Mesendoderm (in vitro differentiated cells): ENCODE measurements around the gene IGSF23.
"Not testable (repeated sequence)": the region's sequence is repeated elsewhere in the genome, so short reads cannot be mapped to it uniquely, and the experiment has no call there.

Experiments
- DNase-seq: peaks from one replicate; pipeline ENCODE4 v3.0.0; 2013
- H2AK5ac ChIP-seq: 2 replicates; pipeline ENCODE4 v1.6.1; 2013; ENCODE audit warnings: low read length, inconsistent platforms
- H2BK120ac ChIP-seq: 2 replicates; pipeline ENCODE4 v1.6.1; 2013; ENCODE audit warnings: low read depth, mild to moderate bottlenecking, low read length, moderate library complexity, mixed read lengths
- H2BK15ac ChIP-seq: replicated peaks from 2 replicates; pipeline ENCODE4 v1.6.1; 2013; ENCODE audit warnings: low read depth, mild to moderate bottlenecking, moderate library complexity
- H2BK5ac ChIP-seq: 2 replicates; pipeline ENCODE4 v1.6.1; 2013; ENCODE audit warnings: low read length, inconsistent platforms
- H3K18ac ChIP-seq: 2 replicates; pipeline ENCODE4 v1.6.1; 2013; ENCODE audit warnings: mild to moderate bottlenecking, low read length, mixed read lengths
- H3K23ac ChIP-seq: one replicate; pipeline ENCODE4 v1.6.1; 2013; ENCODE audit warnings: low read length
- H3K27ac ChIP-seq: 2 replicates; pipeline ENCODE4 v1.5.1; 2013; ENCODE audit warnings: low read depth, mild to moderate bottlenecking, inconsistent platforms, low read length, moderate library complexity
- H3K27me3 ChIP-seq: 2 replicates; pipeline ENCODE4 v1.6.1; 2013; ENCODE audit warnings: low read length, control low read depth, mild to moderate bottlenecking, inconsistent platforms; ENCODE audit not compliant: insufficient read depth, poor library complexity
- H3K36me3 ChIP-seq: 2 replicates; pipeline ENCODE4 v1.6.1; 2013; ENCODE audit warnings: low read length, inconsistent platforms; ENCODE audit not compliant: control insufficient read depth, insufficient read depth
- H3K4ac ChIP-seq: one replicate; pipeline ENCODE4 v1.6.1; 2013; ENCODE audit warnings: low read depth, mild to moderate bottlenecking, low read length, moderate library complexity
- H3K4me1 ChIP-seq: 2 replicates; pipeline ENCODE4 v1.6.1; 2013; ENCODE audit warnings: low read depth, low read length, inconsistent platforms; ENCODE audit not compliant: control insufficient read depth
- H3K4me2 ChIP-seq: 2 replicates; pipeline ENCODE4 v1.6.1; 2013; ENCODE audit warnings: low read length
- H3K4me3 ChIP-seq: 2 replicates; pipeline ENCODE4 v1.5.1; 2013; ENCODE audit warnings: mild to moderate bottlenecking, low read length
- H3K56ac ChIP-seq: one replicate; pipeline ENCODE4 v1.6.1; 2013; ENCODE audit warnings: low read length
- H3K79me1 ChIP-seq: 2 replicates; pipeline ENCODE4 v1.6.1; 2013; ENCODE audit warnings: low read length, inconsistent platforms
- H3K79me2 ChIP-seq: 2 replicates; pipeline ENCODE4 v1.6.1; 2013; ENCODE audit warnings: mild to moderate bottlenecking, low read length; ENCODE audit not compliant: control insufficient read depth, insufficient read depth
- H3K9ac ChIP-seq: 2 replicates; pipeline ENCODE4 v1.6.1; 2013; ENCODE audit warnings: low read length, inconsistent platforms
- H4K5ac ChIP-seq: one replicate; pipeline ENCODE4 v1.6.1; 2013; ENCODE audit warnings: low read length
- H4K8ac ChIP-seq: one replicate; pipeline ENCODE4 v1.6.1; 2013; ENCODE audit warnings: low read depth, mild to moderate bottlenecking, control low read depth, low read length, moderate library complexity
- WGBS: extraction: QIAGEN DNeasy Blood & Tissue Kit; methylation state at CpG from one replicate; pipeline ENCODE4 v1.1.7; 2013; ENCODE audit warnings: low lambda C conversion rate, missing lambda C conversion rate; ENCODE audit not compliant: insufficient coverage; ENCODE audit errors: extremely low coverage; 5-methylcytosine and 5-hydroxymethylcytosine counted together

The IGSF23 gene

DNA sequence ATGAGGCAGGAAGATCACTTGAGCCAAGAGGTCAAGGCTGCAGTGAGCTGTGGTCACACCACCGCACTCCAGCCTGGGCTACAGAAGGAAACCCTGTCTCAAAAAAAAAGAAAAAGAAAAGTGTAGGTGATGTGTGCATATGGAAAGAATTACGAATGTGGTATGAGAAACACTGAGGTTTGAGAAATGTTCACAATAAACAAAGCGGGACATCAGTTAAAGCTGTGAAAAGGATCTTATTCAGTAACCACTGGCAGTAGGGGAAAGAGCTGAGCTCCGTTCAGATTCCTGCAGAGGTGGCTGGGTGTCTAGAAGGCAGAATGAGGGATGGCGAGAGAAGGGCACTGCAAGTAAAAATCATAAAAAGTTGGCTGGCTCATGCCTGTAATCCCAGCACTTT, 4.1 kb upstream of the IGSF23 start:
- Histone ChIP-seq H3K18ac (no peak overlapping the region), H4K5ac (no peak overlapping the region), H3K4me2 (no peak overlapping the region), H3K4ac (no peak overlapping the region), H3K23ac (no peak overlapping the region), H2BK5ac (no peak overlapping the region), H3K9ac (no peak overlapping the region), H3K27me3 (no peaks in the 10 kb centered on the region), H3K4me1 (no peaks in the 10 kb centered on the region), H2BK15ac (no peak overlapping the region), H3K27ac (no peak overlapping the region), H3K4me3 (no peak overlapping the region), H4K8ac (no peak overlapping the region), H2AK5ac (no peak overlapping the region), H3K79me1 (no peaks in the 10 kb centered on the region), H3K56ac (no peak overlapping the region), H3K36me3 (no peaks in the 10 kb centered on the region), H2BK120ac (no peak overlapping the region), H3K79me2 (no peaks in the 10 kb centered on the region)
- no peak for DNase-seq
- no CpG with 5 or more reads among the region's 5 CpGs for WGBS

DNA sequence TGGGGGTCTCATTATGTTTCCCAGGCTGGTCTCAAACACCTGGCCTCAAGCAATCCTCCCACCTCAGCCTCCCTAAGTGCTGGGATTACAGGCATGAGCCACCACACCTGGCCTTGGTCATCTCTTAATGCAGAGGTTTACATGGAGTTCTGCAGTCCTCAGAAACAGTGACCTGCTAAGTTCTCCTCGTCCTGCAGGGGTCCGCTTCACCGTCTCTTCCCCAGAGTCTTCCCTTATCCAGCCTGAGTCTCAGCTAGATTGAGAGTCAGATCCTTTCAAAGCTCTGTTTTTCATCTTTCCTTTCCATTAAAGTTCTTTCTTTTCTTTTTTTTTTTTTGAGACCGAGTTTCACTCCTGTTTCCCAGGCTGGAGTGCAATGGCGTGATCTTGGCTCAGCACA, 2.9 kb upstream of the IGSF23 start:
- not testable (repeated sequence) for H3K23ac ChIP-seq, H2BK5ac ChIP-seq, H3K79me1 ChIP-seq, H3K4ac ChIP-seq, H3K56ac ChIP-seq, H3K9ac ChIP-seq, H4K8ac ChIP-seq, H2AK5ac ChIP-seq, H4K5ac ChIP-seq, H3K18ac ChIP-seq, H3K27ac ChIP-seq, H3K4me3 ChIP-seq, H3K79me2 ChIP-seq, H3K4me2 ChIP-seq, H3K4me1 ChIP-seq, H3K36me3 ChIP-seq, H2BK15ac ChIP-seq, H3K27me3 ChIP-seq, H2BK120ac ChIP-seq
- DNase-seq: peak; percentile 65
- no CpG with 5 or more reads among the region's 5 CpGs for WGBS

DNA sequence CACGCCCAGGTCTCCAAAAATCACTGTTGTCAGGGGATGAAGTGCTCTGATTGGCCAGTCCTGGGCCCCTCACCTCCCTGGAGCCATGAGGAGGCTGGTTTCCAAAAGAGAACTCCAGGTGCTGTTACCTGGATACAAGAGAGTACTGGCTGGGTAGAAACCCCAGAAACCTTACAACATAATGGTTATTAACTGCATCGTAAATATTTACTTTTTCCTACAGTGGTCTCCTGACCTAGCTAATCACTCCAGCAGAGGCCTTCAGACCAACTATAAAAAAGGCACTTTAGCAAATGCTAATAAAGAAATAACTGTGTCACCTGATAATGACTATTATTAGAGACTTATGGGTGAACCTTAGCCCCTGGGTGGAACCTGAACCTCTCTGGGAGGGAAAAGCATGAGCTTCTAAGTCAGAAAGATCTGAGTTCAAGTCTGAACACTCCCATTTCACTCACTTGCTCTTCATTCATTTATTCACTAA, 1.5 kb upstream of the IGSF23 start:
- H3K27ac ChIP-seq: no peak overlapping the region

DNA sequence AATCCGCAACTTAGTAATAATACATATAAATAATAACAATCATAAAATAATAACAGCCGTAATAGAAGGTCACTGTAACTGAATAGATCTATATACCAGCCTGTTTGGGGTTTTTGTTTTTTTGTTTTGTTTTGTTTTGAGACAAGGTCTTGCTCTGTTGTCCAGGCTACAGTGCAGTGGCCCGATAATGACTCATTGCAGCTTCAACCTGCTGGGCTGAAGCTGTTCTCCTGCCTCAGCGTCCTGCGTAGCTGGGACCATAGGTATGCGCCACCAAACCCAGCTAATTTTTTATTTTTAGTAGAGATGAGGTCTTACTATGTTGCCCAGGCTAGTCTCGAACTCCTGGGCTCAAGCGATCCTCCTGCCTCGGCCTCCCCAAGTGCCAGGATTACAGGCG, 950 bp downstream of the IGSF23 start:
- WGBS: no CpG with 5 or more reads among the region's 10 CpGs
- H4K5ac ChIP-seq: no peak overlapping the region

More for the DNA sequence above, 1.5 kb upstream of the IGSF23 start:
- H4K5ac ChIP-seq: no peak overlapping the region
- no peak overlapping the region for H2BK120ac ChIP-seq
- no peak for DNase-seq
- H2BK5ac ChIP-seq: no peak overlapping the region
- H3K4me1 ChIP-seq: no peaks in the 10 kb centered on the region
- H3K4me3 ChIP-seq: no peak overlapping the region
- H4K8ac ChIP-seq: no peak overlapping the region
- no peak overlapping the region for H3K23ac ChIP-seq
- no peaks in the 10 kb centered on the region for H3K79me1 ChIP-seq
- no CpG with 5 or more reads among the region's 2 CpGs for WGBS
- no peaks in the 10 kb centered on the region for H3K79me2 ChIP-seq
- no peaks in the 10 kb centered on the region for H3K27me3 ChIP-seq
- H3K56ac ChIP-seq: no peak overlapping the region
- H3K4ac ChIP-seq: no peak overlapping the region
- H3K18ac ChIP-seq: no peak overlapping the region
- no peaks in the 10 kb centered on the region for H3K36me3 ChIP-seq
- no peak overlapping the region for H2BK15ac ChIP-seq
- H3K9ac ChIP-seq: no peak overlapping the region
- no peak overlapping the region for H2AK5ac ChIP-seq
- no peak overlapping the region for H3K4me2 ChIP-seq

DNA sequence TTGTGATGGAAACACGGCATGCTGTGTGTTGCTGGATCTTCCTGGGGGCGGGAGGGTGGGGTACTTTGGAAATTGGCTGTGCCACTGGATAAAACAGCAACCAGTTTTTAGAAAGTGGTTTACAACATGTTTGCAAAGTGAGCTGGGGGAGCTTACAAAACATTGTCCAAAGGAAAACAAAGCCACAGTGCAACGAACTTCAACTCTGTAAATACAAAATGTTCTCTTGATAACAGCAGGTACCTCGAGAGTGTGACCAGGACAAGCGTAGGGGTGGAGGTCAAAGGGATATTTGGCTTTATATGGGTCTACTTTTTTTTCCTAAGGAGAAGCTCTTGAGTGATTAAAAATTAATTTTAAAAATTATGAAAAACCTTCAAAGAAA, 2.5 kb downstream of the IGSF23 start:
- H3K4ac ChIP-seq: no peak overlapping the region
- no peak overlapping the region for H4K5ac ChIP-seq
- no peak overlapping the region for H3K27ac ChIP-seq
- no peak overlapping the region for H3K4me2 ChIP-seq
- H3K18ac ChIP-seq: no peak overlapping the region
- H2BK5ac ChIP-seq: no peak overlapping the region
- H3K9ac ChIP-seq: no peak overlapping the region
- H2BK15ac ChIP-seq: no peak overlapping the region
- DNase-seq: no peak
- no peak overlapping the region for H2AK5ac ChIP-seq
- WGBS: no CpG with 5 or more reads among the region's 5 CpGs
- H3K36me3 ChIP-seq: no peaks in the 10 kb centered on the region
- H3K79me1 ChIP-seq: no peaks in the 10 kb centered on the region
- no peak overlapping the region for H3K23ac ChIP-seq
- H3K56ac ChIP-seq: no peak overlapping the region
- H4K8ac ChIP-seq: no peak overlapping the region
- H3K27me3 ChIP-seq: no peaks in the 10 kb centered on the region
- H3K79me2 ChIP-seq: no peaks in the 10 kb centered on the region
- no peaks in the 10 kb centered on the region for H3K4me1 ChIP-seq
- no peak overlapping the region for H3K4me3 ChIP-seq
- no peak overlapping the region for H2BK120ac ChIP-seq

More for the DNA sequence above, 950 bp downstream of the IGSF23 start:
- Histone ChIP-seq H3K36me3 (no peaks in the 10 kb centered on the region), H3K4me3 (no peak overlapping the region), H2BK5ac (no peak overlapping the region), H3K27me3 (no peaks in the 10 kb centered on the region), H3K56ac (no peak overlapping the region), H3K9ac (no peak overlapping the region), H4K8ac (no peak overlapping the region), H2BK15ac (no peak overlapping the region), H3K4ac (no peak overlapping the region), H2AK5ac (no peak overlapping the region), H2BK120ac (no peak overlapping the region), H3K79me1 (no peaks in the 10 kb centered on the region), H3K4me1 (no peaks in the 10 kb centered on the region), H3K79me2 (no peaks in the 10 kb centered on the region), H3K4me2 (no peak overlapping the region), H3K18ac (no peak overlapping the region), H3K27ac (no peak overlapping the region), H3K23ac (no peak overlapping the region)
- DNase-seq: no peak

DNA sequence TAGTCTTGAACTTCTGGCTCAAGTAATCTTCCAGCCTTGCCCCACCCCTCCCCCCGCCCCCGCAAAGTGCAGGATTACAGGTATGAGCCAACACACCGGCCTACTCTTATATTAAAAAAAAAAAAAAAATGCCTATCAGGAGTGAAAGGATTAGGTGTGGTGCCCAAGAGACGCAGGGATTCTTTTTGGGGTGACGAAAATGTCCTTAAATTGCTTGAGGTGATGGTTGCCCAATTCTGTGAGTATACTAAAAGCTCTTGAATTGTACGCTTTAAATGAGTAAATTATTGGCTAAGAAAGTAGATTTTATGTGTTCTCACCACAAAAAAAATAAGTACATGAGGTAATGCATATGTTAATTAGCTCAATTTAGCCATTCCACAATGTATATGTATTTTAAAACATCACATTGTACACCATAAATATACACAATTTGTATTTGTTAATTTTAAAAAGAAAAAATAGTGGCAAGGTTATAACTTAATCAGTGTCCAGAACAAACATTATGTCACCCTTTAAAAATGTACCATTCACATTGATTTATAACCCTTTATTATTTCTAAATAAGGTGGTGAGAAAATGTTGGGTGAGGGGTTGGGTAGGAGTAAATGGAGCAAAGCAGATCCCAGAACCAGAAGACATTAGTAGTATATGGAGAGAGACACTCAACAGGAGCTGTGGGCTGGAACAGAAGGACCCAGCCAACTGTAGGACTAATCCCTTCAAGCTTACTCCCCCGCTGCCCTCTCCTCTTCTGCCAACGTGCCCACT, 3.9 kb downstream of the IGSF23 start:
- no CpG with 5 or more reads among the region's 8 CpGs for WGBS

More for the DNA sequence above, 3.9 kb downstream of the IGSF23 start:
- H4K8ac ChIP-seq: no peak overlapping the region
- H2BK15ac ChIP-seq: no peak overlapping the region
- no peaks in the 10 kb centered on the region for H3K79me1 ChIP-seq
- no peak overlapping the region for H2BK120ac ChIP-seq
- H3K36me3 ChIP-seq: no peaks in the 10 kb centered on the region
- H3K4me1 ChIP-seq: no peaks in the 10 kb centered on the region
- no peak overlapping the region for H4K5ac ChIP-seq
- H3K9ac ChIP-seq: no peak overlapping the region
- no peak overlapping the region for H3K4ac ChIP-seq
- H3K79me2 ChIP-seq: no peaks in the 10 kb centered on the region
- H3K4me3 ChIP-seq: no peak overlapping the region
- no peak overlapping the region for H2BK5ac ChIP-seq
- no peak overlapping the region for H3K23ac ChIP-seq
- no peak overlapping the region for H3K27ac ChIP-seq
- H3K27me3 ChIP-seq: no peaks in the 10 kb centered on the region
- H2AK5ac ChIP-seq: no peak overlapping the region
- H3K56ac ChIP-seq: no peak overlapping the region
- no peak for DNase-seq
- H3K18ac ChIP-seq: no peak overlapping the region
- no peak overlapping the region for H3K4me2 ChIP-seq
